H1 (cell line): Measurements from ENCODE around the gene MMP17. TPM values are rescaled to one million over a fixed set of nuclear protein-coding genes. Genes with fewer than 3 reads are reported as not detected.
"Not testable (repeated sequence)": the region's sequence is repeated elsewhere in the genome, so short reads cannot be mapped to it uniquely, and the experiment has no call there.

Experiments used
- CTCF ChIA-PET: fragments of 300-600 bp; sonication (Branson Sonifier 250); formaldehyde crosslinking; loops from one replicate; lab custom pipeline; 2021; ENCODE audit not compliant: partially characterized antibody; lab: Charles Lee
- POLR2A ChIA-PET: fragments of 300-600 bp; sonication (Branson Sonifier 250); formaldehyde crosslinking; loops from one replicate; lab custom pipeline; 2021; ENCODE audit warnings: inconsistent platforms; ENCODE audit not compliant: partially characterized antibody; lab: Charles Lee
- DNase-seq, 2 experiments: peaks; one replicate each; pipeline versions ENCODE4 v3.0.0 to v3.0.0-alpha.2; 2010 to 2022; ENCODE audit warnings: low spot score in 2 of 2, low read depth in 1 of 2, mixed read lengths in 1 of 2
- FAIRE-seq: peaks from 2 replicates; lab custom pipeline; 2011; peaks lifted over from hg19 to GRCh38; lab: Jason Lieb, UNC
- H2AFZ ChIP-seq: 2 replicates; pipeline ENCODE4 v1.8.1; 2012; ENCODE audit warnings: low read length, inconsistent platforms
- H2AK5ac ChIP-seq: 2 replicates; pipeline ENCODE4 v1.6.1; 2013; ENCODE audit warnings: low read depth, low read length
- H2BK120ac ChIP-seq: replicated peaks from 2 replicates; pipeline ENCODE3; 2013; ENCODE audit warnings: low read depth, low read length, inconsistent platforms
- H2BK12ac ChIP-seq: 2 replicates; pipeline ENCODE4 v1.6.1; 2013; ENCODE audit warnings: low read depth, low read length
- H2BK15ac ChIP-seq: 2 replicates; pipeline ENCODE4 v1.6.1; 2013; ENCODE audit warnings: low read length
- H2BK20ac ChIP-seq: 2 replicates; pipeline ENCODE4 v1.6.1; 2013; ENCODE audit warnings: low read length
- H2BK5ac ChIP-seq: 2 replicates; pipeline ENCODE4 v1.6.1; 2013; ENCODE audit warnings: low read depth, low read length
- H3K14ac ChIP-seq: 2 replicates; pipeline ENCODE4 v1.6.1; 2013; ENCODE audit warnings: inconsistent platforms; ENCODE audit not compliant: insufficient read length
- H3K18ac ChIP-seq: 2 replicates; pipeline ENCODE4 v1.6.1; 2013; ENCODE audit warnings: low read length; ENCODE audit errors: extremely low read depth
- H3K23ac ChIP-seq: 2 replicates; pipeline ENCODE4 v1.6.1; 2013; ENCODE audit warnings: inconsistent platforms; ENCODE audit not compliant: insufficient read length
- H3K23me2 ChIP-seq: 2 replicates; pipeline ENCODE4 v1.6.1; 2013; ENCODE audit warnings: low read depth, low read length
- H3K27ac ChIP-seq: 2 replicates; pipeline ENCODE4 v1.6.1; 2011; ENCODE audit warnings: low read depth, low read length, inconsistent platforms
- H3K27me3 ChIP-seq, 4 experiments: replicated peaks in 1 of 4; 1 replicate in 1 of 4; 2 replicates in 3 of 4; pipeline versions ENCODE4 v1.6.1 to v1.8.1; 2011 to 2013; ENCODE audit warnings: low read length in 3 of 4, mild to moderate bottlenecking in 3 of 4, inconsistent platforms in 2 of 4, mixed read lengths in 2 of 4, moderate library complexity in 1 of 4; ENCODE audit not compliant: control insufficient read depth in 3 of 4, insufficient read depth in 3 of 4; ENCODE audit errors: extremely low read depth in 1 of 4
- H3K36me3 ChIP-seq, 4 experiments: 2 replicates each; pipeline versions ENCODE4 v1.6.1 to v1.8.1; 2011 to 2013; ENCODE audit warnings: mild to moderate bottlenecking in 4 of 4, low read length in 3 of 4, moderate library complexity in 2 of 4, control low read depth in 1 of 4, inconsistent platforms in 1 of 4; ENCODE audit not compliant: insufficient read depth in 4 of 4, control insufficient read depth in 2 of 4
- H3K4ac ChIP-seq: replicated peaks from 2 replicates; pipeline ENCODE3; 2013; ENCODE audit warnings: low read length, low read depth, mixed read lengths, inconsistent platforms; ENCODE audit not compliant: insufficient read length
- H3K4me1 ChIP-seq, 4 experiments: replicated peaks in 1 of 4; 1 replicate in 1 of 4; 2 replicates in 3 of 4; pipeline versions ENCODE4 v1.6.1 to v1.8.1; 2011 to 2013; ENCODE audit warnings: low read length in 3 of 4, inconsistent platforms in 2 of 4, mixed read lengths in 1 of 4; ENCODE audit not compliant: insufficient read depth in 4 of 4, control insufficient read depth in 3 of 4
- H3K4me2 ChIP-seq, 2 experiments: 2 replicates each; pipeline versions ENCODE4 v1.6.1 to v1.8.1; 2011 to 2013; ENCODE audit warnings: low read depth in 2 of 2, low read length in 2 of 2, control low read depth in 1 of 2, inconsistent platforms in 1 of 2, mild to moderate bottlenecking in 1 of 2; ENCODE audit not compliant: insufficient read depth in 1 of 2
- H3K4me3 ChIP-seq, 4 experiments: fragments of 200-600, 300-600 bp in 1 of 4; sonication (generic), shearing (Covaris generic), sonication (Bioruptor Twin) in 1 of 4; 2 replicates each; pipeline versions ENCODE4 v1.5.1 to v1.8.1; 2011 to 2016; ENCODE audit warnings: low read length in 4 of 4, low read depth in 3 of 4, control low read depth in 2 of 4, inconsistent platforms in 2 of 4, mild to moderate bottlenecking in 2 of 4, mixed read lengths in 1 of 4, moderate library complexity in 1 of 4; ENCODE audit not compliant: insufficient read depth in 2 of 4; ENCODE audit errors: extremely low read depth in 1 of 4
- H3K56ac ChIP-seq: replicated peaks from 2 replicates; pipeline ENCODE3; 2013; ENCODE audit warnings: low read depth, mild to moderate bottlenecking, mixed read lengths, low read length, inconsistent platforms; ENCODE audit not compliant: insufficient read length
- H3K79me1 ChIP-seq: 2 replicates; pipeline ENCODE4 v1.6.1; 2013; ENCODE audit warnings: low read depth, low read length, control low read depth
- H3K79me2 ChIP-seq, 2 experiments: 2 replicates each; pipeline versions ENCODE4 v1.6.1 to v1.8.1; 2012 to 2013; ENCODE audit warnings: low read length in 2 of 2, mild to moderate bottlenecking in 2 of 2, inconsistent platforms in 1 of 2; ENCODE audit not compliant: insufficient read depth in 2 of 2, control insufficient read depth in 1 of 2
- H3K9ac ChIP-seq, 4 experiments: replicated peaks in 1 of 4; 1 replicate in 1 of 4; 2 replicates in 3 of 4; pipeline versions ENCODE4 v1.6.1 to v1.8.1; 2011 to 2013; ENCODE audit warnings: low read depth in 3 of 4, low read length in 3 of 4, control low read depth in 2 of 4, mild to moderate bottlenecking in 2 of 4, moderate library complexity in 2 of 4, inconsistent platforms in 1 of 4; ENCODE audit errors: extremely low read depth in 1 of 4
- H3K9me3 ChIP-seq, 2 experiments: 2 replicates each; pipeline versions ENCODE4 v1.6.1 to v1.8.1; 2012 to 2013; ENCODE audit warnings: mild to moderate bottlenecking in 2 of 2, moderate library complexity in 2 of 2, control low read depth in 1 of 2, inconsistent platforms in 1 of 2, low read depth in 1 of 2, low read length in 1 of 2, mixed read lengths in 1 of 2; ENCODE audit not compliant: insufficient read depth in 2 of 2
- H4K20me1 ChIP-seq, 2 experiments: replicated peaks in 1 of 2; 2 replicates each; pipeline versions ENCODE3 to v1.8.1; 2011 to 2013; ENCODE audit warnings: inconsistent platforms in 2 of 2, low read length in 2 of 2, mild to moderate bottlenecking in 1 of 2; ENCODE audit not compliant: insufficient read depth in 2 of 2, control insufficient read depth in 1 of 2
- H4K5ac ChIP-seq: 2 replicates; pipeline ENCODE4 v1.6.1; 2013; ENCODE audit warnings: low read length, low read depth, mixed read lengths, inconsistent platforms; ENCODE audit not compliant: insufficient read length
- H4K8ac ChIP-seq: 2 replicates; pipeline ENCODE4 v1.8.0; 2013; ENCODE audit warnings: mild to moderate bottlenecking, moderate library complexity, low read length, inconsistent platforms; ENCODE audit not compliant: insufficient read depth; ENCODE audit errors: extremely low read depth
- H4K91ac ChIP-seq: replicated peaks from 2 replicates; pipeline ENCODE3; 2013; ENCODE audit warnings: low read length, mixed read lengths, inconsistent platforms; ENCODE audit not compliant: insufficient read length
- WGBS, 2 experiments: shearing (Covaris generic) in 1 of 2; methylation state at CpG; one replicate each; pipeline versions ENCODE4 v1.1.6 to v1.1.7; 2013 to 2015; ENCODE audit warnings: low lambda C conversion rate in 2 of 2, mixed read lengths in 2 of 2, inconsistent platforms in 1 of 2, low coverage in 1 of 2, missing lambda C conversion rate in 1 of 2; ENCODE audit not compliant: insufficient replicate concordance in 2 of 2, insufficient coverage in 1 of 2, insufficient read length in 1 of 2; ENCODE audit errors: extremely low coverage in 1 of 2, missing lambda C conversion rate in 1 of 2; 5-methylcytosine and 5-hydroxymethylcytosine counted together
- polyA plus RNA-seq, 7 experiments: library from polyadenylated mRNA; depleted of rRNA in 3 of 7; stranded (reverse) in 5 of 7; unstranded in 2 of 7; fragments of >200 nt in 5 of 7; fragments of 200-250 nt in 2 of 7; gene quantifications; 1 replicate in 5 of 7; 2 replicates in 1 of 7; 4 replicates in 1 of 7; pipeline versions ENCODE4 v1.2.1 to v1.2.3, GENCODE V29; 2011 to 2013; ENCODE audit warnings: missing spikeins in 2 of 7, mixed read lengths in 2 of 7
- total RNA-seq: library from RNA; stranded (reverse); fragmentation: NEBNext Ultra II Directional; extraction: Animal tissue kit (Norgen Biotek cat#: 25700); gene quantifications from 2 replicates; pipeline ENCODE4 v1.2.1, GENCODE V29; 2021

The MMP17 gene
- total and polyA plus RNA-seq, 2 of the 8 experiments (the other 6 are each of a cell fraction or from before 2014, with no cell fraction given) = 41.3 to 53.8 TPM

- H3K79me2 ChIP-seq, FAIRE-seq, H3K23ac ChIP-seq, H2BK5ac ChIP-seq, H3K4me2 ChIP-seq, H2AFZ ChIP-seq, H4K8ac ChIP-seq, H3K9me3 ChIP-seq, H3K4ac ChIP-seq, H3K14ac ChIP-seq, POLR2A ChIA-PET, H2BK20ac ChIP-seq, H4K20me1 ChIP-seq, H2BK120ac ChIP-seq, H2BK15ac ChIP-seq, H2AK5ac ChIP-seq, H2BK12ac ChIP-seq, H3K4me3 ChIP-seq, H3K9ac ChIP-seq, H3K27me3 ChIP-seq, H3K79me1 ChIP-seq, H3K23me2 ChIP-seq, H4K5ac ChIP-seq, H3K4me1 ChIP-seq, H3K18ac ChIP-seq, H4K91ac ChIP-seq, DNase-seq, H3K56ac ChIP-seq, H3K36me3 ChIP-seq, H3K27ac ChIP-seq: not testable (repeated sequence)
- CTCF ChIA-PET = interaction anchor here (1.4 kb wide), 1 partner anchor 11 kb away, joined by 4 read pairs; no protein-coding TSS in a partner anchor
- WGBS, 2 experiments = 86% methylated on average over 4 of the region's 9 CpGs; no CpG with 5 or more reads in 1 of the 2 experiments
These were observed 18.5 kb upstream of the MMP17 start for GRCh38 chr12:131809476-131810254.
